Gastroesophageal sphincter (tissue), 4 donors: ENCODE data around the gene RHEX. TPM values are rescaled to one million over a fixed set of nuclear protein-coding genes. Genes with fewer than 3 reads are reported as not detected.

Experiments
- small RNA-seq, 4 donors: library from RNA; depleted of rRNA; stranded (forward); fragments of <200 nt; gene quantifications; one replicate each; pipeline ENCODE3, GENCODE V24; 2016
- total RNA-seq, 4 donors: library from RNA; depleted of rRNA; stranded (reverse); fragments of >200 nt; gene quantifications; one replicate each; pipeline ENCODE4 v1.1.0, GENCODE V29; 2016

RHEX gene
- total RNA-seq, 4 donors from 2014 or later = 3.5 to 6.8 (median 5.0) TPM

Small RNAs within 50 kb of the gene (small RNA-seq; reads per million reads assigned to genes)
- gene RF00271 = 0 reads per million in 4 donors

Other genes starting within 250 kb of the RHEX start
- 10 to 100 TPM; 20.9 to 38.7 (median 29.1) TPM for gene SLC41A1, start 240.0 kb upstream of the RHEX start, total RNA-seq
- under 1 TPM in 1 of 4 donors, not detected in 3; 0.13 TPM for gene PM20D1, start 203.0 kb upstream of the RHEX start, total RNA-seq
- under 1 TPM in 1 of 4 donors, not detected in 3; 0.16 TPM for gene SLC26A9, start 109.7 kb upstream of the RHEX start, total RNA-seq
- gene RAB7B, start 49.8 kb upstream of the RHEX start, total RNA-seq = 1 to 10 TPM in 3 of 4 donors, under 1 TPM in 1; 0.78 to 2.4 (median 2.0) TPM
- not detected for gene CTSE, start 29.3 kb upstream of the RHEX start, total RNA-seq
- not detected for gene AVPR1B, start 64.2 kb downstream of the RHEX start, total RNA-seq
- 1 to 10 TPM; 1.1 to 3.1 (median 2.6) TPM for gene FAM72A, start 149.7 kb downstream of the RHEX start, total RNA-seq
- gene SRGAP2, start 150.4 kb downstream of the RHEX start, total RNA-seq = 10 to 100 TPM; 19.1 to 55.8 (median 43.5) TPM